K562 (cell line): Measurements from ENCODE around the gene SLC9C2. TPM values are rescaled to one million over a fixed set of nuclear protein-coding genes. Genes with fewer than 3 reads are reported as not detected.
A peak's percentile ranks its signal among the peaks of the same experiment; 100 is the strongest.
"Not testable (repeated sequence)": the region's sequence is repeated elsewhere in the genome, so short reads cannot be mapped to it uniquely, and the experiment has no call there.

Experiments used
- ATAC-seq: fragments of 200-7000 bp; cut with Tn5 transposase; 3 replicates; pipeline ENCODE4 v1.9.1; 2020; ENCODE audit warnings: moderate library complexity
- BruUV-seq: library from RNA; stranded (reverse); fragments of 400-500 nt; replicated peaks from 2 replicates; lab custom pipeline; 2021; lab: Mats Ljungman, UMichigan
- CTCF ChIA-PET: fragments of 300-600 bp; formaldehyde crosslinking; extraction: SDS; loops from one replicate; lab custom pipeline; 2021; ENCODE audit warnings: low intra/inter-chr PET ratio; lab: Yijun Ruan, JAX
- POLR2A ChIA-PET: fragments of 300-600, 350-650 bp; sonication (Branson Sonifier 250); formaldehyde crosslinking; extraction: SDS; loops from one replicate; lab custom pipeline; 2021; ENCODE audit warnings: antibody characterized with exemption, inconsistent platforms; lab: Yijun Ruan, JAX
- DNase-seq, 4 experiments: peaks; one replicate each; pipeline versions ENCODE4 v3.0.0 to v3.0.0-alpha.2; 2011 to 2018; ENCODE audit warnings: low spot score in 3 of 4, mixed read lengths in 3 of 4; ENCODE audit errors: extremely low read depth in 1 of 4
- FAIRE-seq: peaks from 2 replicates; lab custom pipeline; 2011; peaks lifted over from hg19 to GRCh38; lab: Jason Lieb, UNC
- H2AFZ ChIP-seq: 2 replicates; pipeline ENCODE4 v1.6.0; 2011; ENCODE audit warnings: low read depth, low read length, control low read depth, inconsistent platforms
- H3K27ac ChIP-seq: fragments of 200-600 bp; 3 replicates; pipeline ENCODE4 v1.8.0; 2011; ENCODE audit warnings: low read depth, mild to moderate bottlenecking, control low read depth, inconsistent platforms, low read length, moderate library complexity, mixed read lengths; ENCODE audit errors: extremely low read depth
- H3K27me3 ChIP-seq, 2 experiments: fragments of 300-600 bp in 1 of 2; 2 replicates in 1 of 2; 3 replicates in 1 of 2; pipeline versions ENCODE4 v1.6.0 to v1.8.0; 2011; ENCODE audit warnings: inconsistent platforms in 2 of 2, low read length in 2 of 2, mild to moderate bottlenecking in 1 of 2, mixed read lengths in 1 of 2, moderate library complexity in 1 of 2; ENCODE audit not compliant: control insufficient read depth in 2 of 2, insufficient read depth in 2 of 2
- H3K36me3 ChIP-seq: fragments of 300-600 bp; 3 replicates; pipeline ENCODE4 v1.8.0; 2011; ENCODE audit warnings: mild to moderate bottlenecking, low read length, inconsistent platforms; ENCODE audit not compliant: control insufficient read depth, insufficient read depth
- H3K4me1 ChIP-seq, 2 experiments: fragments of 200-600 bp in 1 of 2; replicated peaks in 1 of 2; 2 replicates in 1 of 2; 3 replicates in 1 of 2; pipeline versions ENCODE4 v1.5.1 to v1.8.0; 2011; ENCODE audit warnings: inconsistent platforms in 2 of 2, low read length in 2 of 2, mild to moderate bottlenecking in 1 of 2, mixed read lengths in 1 of 2, moderate library complexity in 1 of 2; ENCODE audit not compliant: control insufficient read depth in 2 of 2, insufficient read depth in 2 of 2
- H3K4me2 ChIP-seq: 2 replicates; pipeline ENCODE4 v1.6.1; 2011; ENCODE audit warnings: low read length, control low read depth, inconsistent platforms, mixed read lengths; ENCODE audit not compliant: insufficient read depth
- H3K4me3 ChIP-seq: fragments of 200-600 bp; sonication (generic), shearing (Covaris generic); 2 replicates; pipeline ENCODE4 v1.5.1; 2016; ENCODE audit warnings: control low read depth, inconsistent platforms
- H3K79me2 ChIP-seq: fragments of 200-600 bp; 3 replicates; pipeline ENCODE4 v1.8.0; 2011; ENCODE audit warnings: low read length, inconsistent platforms; ENCODE audit not compliant: control insufficient read depth, insufficient read depth
- H3K9ac ChIP-seq, 2 experiments: 2 replicates each; pipeline versions ENCODE4 v1.6.0 to v1.6.1; 2011; ENCODE audit warnings: low read depth in 2 of 2, low read length in 2 of 2, control low read depth in 1 of 2, inconsistent platforms in 1 of 2, mild to moderate bottlenecking in 1 of 2, mixed read lengths in 1 of 2; ENCODE audit not compliant: insufficient read depth in 1 of 2
- H3K9me1 ChIP-seq: one replicate; pipeline ENCODE4 v1.6.0; 2011; ENCODE audit warnings: inconsistent platforms, mild to moderate bottlenecking, low read length, moderate library complexity; ENCODE audit not compliant: control insufficient read depth, insufficient read depth
- H3K9me3 ChIP-seq: replicated peaks from 2 replicates; pipeline ENCODE4 v1.5.1; 2011; ENCODE audit warnings: low read depth, low read length, inconsistent platforms; ENCODE audit not compliant: control insufficient read depth, insufficient read depth
- H4K20me1 ChIP-seq: replicated peaks from 2 replicates; pipeline ENCODE4 v1.6.1; 2011; ENCODE audit warnings: low read length, inconsistent platforms, mixed read lengths; ENCODE audit not compliant: control insufficient read depth, insufficient read depth
- FOSL1 ChIP-seq: fragments of 200-800 bp; sonication (Bioruptor generic); conservative IDR thresholded peaks from 2 replicates; pipeline ENCODE4 v1.6.1; 2016; ENCODE audit warnings: missing genetic modification characterization, missing compliant biosample characterization
- MEF2D ChIP-seq: conservative IDR thresholded peaks from 2 replicates; pipeline ENCODE4 v1.6.1; 2016; ENCODE audit warnings: low read depth, missing genetic modification characterization, missing compliant biosample characterization
- MEIS2 ChIP-seq: fragments of 450-650 bp; IDR thresholded peaks from 2 replicates; pipeline ENCODE4 v1.6.1; 2014; ENCODE audit warnings: mild to moderate bottlenecking; ENCODE audit not compliant: partially characterized antibody
- PKNOX1 ChIP-seq: fragments of 450-650 bp; IDR thresholded peaks from 2 replicates; pipeline ENCODE4 v1.6.1; 2016
- SOX6 ChIP-seq: fragments of 450-650 bp; IDR thresholded peaks from 2 replicates; pipeline ENCODE4 v1.6.1; 2014; ENCODE audit warnings: mild to moderate bottlenecking
- WGBS: fragments of 100-300 bp; shearing (Covaris generic); methylation state at CpG from one replicate; pipeline ENCODE4 v1.1.6; 2016; ENCODE audit warnings: low coverage, mixed read lengths; ENCODE audit not compliant: insufficient coverage; ENCODE audit errors: missing lambda C conversion rate; 5-methylcytosine and 5-hydroxymethylcytosine counted together
- in situ Hi-C: fragments of 300-500 bp; cut with MboI; formaldehyde crosslinking; loops from 4 replicates; pipeline ENCODE4 v1.15.0; 2018; ENCODE audit warnings: inconsistent platforms, mixed read lengths
- intact Hi-C: fragments of 100-400 bp; cut with micrococcal nuclease; formaldehyde crosslinking; loops from 2 replicates; pipeline ENCODE4 v1.14.2; 2022
- polyA plus RNA-seq, 8 experiments: library from polyadenylated mRNA; depleted of rRNA in 4 of 8; stranded (reverse) in 5 of 8; unstranded in 3 of 8; fragments of >200 nt; fragmentation: Nextera tagmentation in 2 of 8; fragmentation: Illumina TruSeq in 1 of 8; extraction: Ambion mirVana in 2 of 8; extraction: Trizol in 1 of 8; gene quantifications; 2 replicates each; pipeline versions ENCODE4 v1.2.1 to v1.2.3, GENCODE V29; 2011 to 2014; ENCODE audit warnings: inconsistent platforms in 1 of 8, missing spikeins in 1 of 8
- total RNA-seq, 7 experiments: library from RNA; depleted of rRNA in 6 of 7; stranded (reverse); fragments of >200 nt in 6 of 7; fragmentation: Illumina TruSeq in 2 of 7; extraction: Trizol in 2 of 7; gene quantifications; 2 replicates each; pipeline versions ENCODE4 v1.2.1 to v1.2.3, GENCODE V29; 2011 to 2021; ENCODE audit warnings: low replicate concordance in 1 of 7

The SLC9C2 gene
- total and polyA plus RNA-seq, 9 of the 15 experiments (the other 6 are each of a cell fraction or from before 2014, with no cell fraction given): 0.11 to 0.22 (median 0.15) TPM; not detected in 5

- ATAC-seq, H3K79me2 ChIP-seq, H3K36me3 ChIP-seq, in situ Hi-C loops, H4K20me1 ChIP-seq, DNase-seq, H3K27ac ChIP-seq, intact Hi-C loops, BruUV-seq, H2AFZ ChIP-seq, H3K9me3 ChIP-seq, H3K9me1 ChIP-seq, H3K9ac ChIP-seq, H3K4me3 ChIP-seq, CTCF ChIA-PET, H3K4me2 ChIP-seq, H3K27me3 ChIP-seq, FAIRE-seq, H3K4me1 ChIP-seq: not testable (repeated sequence)
- TF ChIP-seq MEF2D: peak; percentile 70
- TF ChIP-seq PKNOX1: 0 out of 2 replicates have a peak, but pooled peaks have one; percentile 41
- peak; percentile 63 for TF ChIP-seq MEIS2
- POLR2A ChIA-PET: interaction anchor here (0.6 to 1.2 kb wide), 3 partner anchors 12 to 17 kb away, joined by 3 to 4 read pairs (median 3); no protein-coding TSS in a partner anchor
- WGBS: 21% methylated on average over 5 of the region's 5 CpGs
Observed at GRCh38 chr1:173591138-173591537, 11.7 kb downstream of the SLC9C2 start.

GRCh38 chr1:173590557-173590956 lies 12.3 kb downstream of the SLC9C2 start:
- CTCF ChIA-PET: no interaction called here
- Histone ChIP-seq H3K9me3 (no peaks in the 10 kb centered on the region), H3K9me1 (no peaks in the 10 kb centered on the region), H3K4me3 (no peak overlapping the region), H3K27ac (no peak overlapping the region), H3K9ac (no peak overlapping the region), H3K36me3 (no peaks in the 10 kb centered on the region), H3K27me3 (no peaks in the 10 kb centered on the region), H3K79me2 (no peaks in the 10 kb centered on the region), H3K4me2 (no peak overlapping the region), H3K4me1 (no peaks in the 10 kb centered on the region; a peak in 1 of 5 replicates), H2AFZ (no peak overlapping the region), H4K20me1 (no peaks in the 10 kb centered on the region)
- ATAC-seq: no peak
- FAIRE-seq: no peak
- in situ Hi-C loops (no loop called here), intact Hi-C loops (no loop called here)
- BruUV-seq: no TSS peak
- TF ChIP-seq FOSL1 (tag) (peak; percentile 70), SOX6 (no peak)
- no peak for DNase-seq
- WGBS: 6% methylated on average over 1 of the region's 1 CpG
- POLR2A ChIA-PET: interaction anchor here (0.7 to 1.2 kb wide), 3 partner anchors 11 to 697 kb away, joined by 3 to 4 read pairs (median 3); no protein-coding TSS in a partner anchor
